Left forelimb (tissue), 1 donor: ENCODE results near the gene SLC26A6.

Experiments
- DNase-seq: peaks from one replicate; pipeline ENCODE4 v3.0.0-alpha.2; 2018; ENCODE audit warnings: low spot score

SLC26A6 gene

GRCh38 chr3:48599077-48599501 lies 36.2 kb downstream of the SLC26A6 start:
- DNase-seq = no peak

DNA sequence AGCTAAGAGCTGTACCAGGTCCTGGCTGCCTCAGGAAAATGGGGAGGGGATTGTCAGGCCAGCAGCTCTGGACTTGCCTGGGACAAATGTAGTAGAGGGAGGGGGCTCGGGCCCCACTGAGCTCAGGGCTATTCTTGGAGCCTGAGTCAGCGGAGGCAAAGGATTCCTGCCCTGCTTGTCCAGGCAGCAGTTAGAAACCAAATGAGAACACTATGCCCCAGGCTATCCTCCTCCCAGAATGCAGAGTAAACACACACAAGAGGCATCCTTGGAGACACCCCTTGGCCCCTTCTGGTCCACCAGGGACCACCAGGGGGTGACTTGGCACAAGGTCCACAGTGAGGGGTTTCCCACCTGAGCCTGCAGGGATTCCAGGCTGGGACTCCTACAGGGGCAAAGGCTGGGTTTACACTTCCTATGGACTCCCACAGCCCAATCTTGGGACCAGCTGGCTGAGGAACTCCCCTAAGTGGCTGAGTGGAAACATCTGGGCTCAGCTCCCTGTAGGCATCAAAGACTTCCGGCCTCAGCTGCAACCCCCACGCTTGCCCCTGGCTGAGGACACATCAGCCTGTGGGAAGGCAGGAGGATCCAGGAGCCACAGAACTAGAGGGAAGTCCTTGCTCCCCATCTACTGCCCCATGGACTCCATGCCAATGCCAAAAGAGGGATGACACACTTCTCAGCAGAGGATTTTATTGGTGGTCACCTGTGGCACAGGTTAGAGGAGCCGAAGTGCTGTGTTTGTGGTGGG lies 36.8 kb downstream of the SLC26A6 start:
- DNase-seq = no peak

GRCh38 chr3:48597408-48597800 lies 37.9 kb downstream of the SLC26A6 start:
- no peak for DNase-seq

DNA sequence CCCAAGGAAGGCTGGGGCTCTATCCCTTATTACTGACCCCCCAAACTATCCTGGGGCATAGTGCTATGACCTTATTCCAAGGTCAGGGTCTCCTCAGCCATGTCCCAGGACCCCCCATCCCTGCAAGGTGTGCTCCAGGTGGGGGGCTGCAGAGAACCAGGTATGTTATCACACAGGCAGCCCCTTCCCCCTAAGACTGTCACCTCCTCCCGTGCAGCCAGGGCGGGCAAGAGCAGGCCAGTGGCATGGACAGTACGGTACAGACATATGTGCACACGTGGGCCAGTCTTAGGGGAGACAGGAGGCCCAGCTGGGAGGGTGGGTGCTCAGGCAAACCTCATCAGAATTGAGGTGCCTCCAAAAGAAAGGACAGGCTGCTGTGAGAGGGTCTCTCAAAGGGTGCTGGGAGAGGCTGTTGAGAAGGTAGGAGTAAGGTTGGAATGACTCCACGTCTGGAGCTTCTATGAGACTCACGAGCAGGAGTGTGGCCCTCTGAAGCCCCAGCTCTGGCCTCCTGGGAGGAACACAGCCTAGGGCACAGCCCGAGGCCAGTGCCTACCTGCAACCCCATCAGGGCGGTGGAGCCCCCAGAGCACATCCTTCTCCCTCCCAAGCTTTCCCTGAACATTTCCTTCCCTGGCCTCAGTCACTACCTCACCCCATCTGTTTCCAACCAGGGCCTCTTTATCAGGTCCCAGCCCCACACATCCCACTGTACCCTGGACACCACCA lies 38.4 kb downstream of the SLC26A6 start:
- no peak for DNase-seq

DNA sequence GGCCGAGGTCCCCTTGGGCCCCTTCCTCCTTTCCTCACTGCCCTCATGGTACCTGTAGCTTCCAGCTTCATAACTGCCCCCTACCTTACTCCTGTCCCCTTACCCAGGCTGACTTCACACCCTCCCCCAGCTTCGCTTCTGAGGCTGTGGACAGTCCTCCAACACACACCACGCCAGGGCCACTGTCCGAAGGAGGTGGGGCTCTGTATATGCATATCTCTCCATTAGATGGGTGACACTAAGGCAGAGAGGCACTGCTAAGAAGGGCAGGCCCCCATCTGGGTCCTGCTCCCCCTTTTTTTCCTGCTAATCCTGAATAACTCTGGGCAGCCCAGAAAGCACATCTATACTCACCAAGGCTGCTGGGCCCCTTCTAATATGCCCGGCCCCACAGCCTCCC lies 39.1 kb downstream of the SLC26A6 start:
- DNase-seq = no peak

DNA sequence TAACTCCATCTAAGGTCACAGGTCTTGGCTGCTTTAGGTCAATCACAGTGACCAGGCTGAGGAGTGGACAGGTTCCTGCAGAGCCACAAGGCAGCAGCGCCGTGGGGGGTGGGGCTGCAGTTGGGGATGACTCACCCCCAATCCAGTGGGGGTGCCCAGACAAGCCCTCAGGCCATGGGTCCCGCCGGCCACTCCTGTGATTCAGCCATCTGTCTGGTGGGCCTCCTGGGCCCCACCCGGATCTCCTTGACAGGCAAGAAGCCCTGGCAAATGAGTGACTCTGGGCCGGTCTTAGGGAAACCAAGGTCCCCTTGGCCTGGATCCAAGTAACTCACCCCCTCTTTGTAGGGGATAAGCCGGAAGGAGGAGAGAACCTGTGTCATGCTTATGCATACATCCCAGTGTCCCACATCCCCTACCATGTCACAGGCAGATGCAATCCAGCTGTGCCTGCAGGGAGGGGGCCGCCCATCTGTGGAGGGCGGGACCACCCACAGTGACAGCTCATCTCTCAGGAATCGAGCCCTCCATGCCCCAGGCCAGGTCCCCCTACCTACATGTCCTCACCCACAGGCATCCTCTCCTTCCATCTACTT lies 39.6 kb downstream of the SLC26A6 start:
- DNase-seq = no peak

DNA sequence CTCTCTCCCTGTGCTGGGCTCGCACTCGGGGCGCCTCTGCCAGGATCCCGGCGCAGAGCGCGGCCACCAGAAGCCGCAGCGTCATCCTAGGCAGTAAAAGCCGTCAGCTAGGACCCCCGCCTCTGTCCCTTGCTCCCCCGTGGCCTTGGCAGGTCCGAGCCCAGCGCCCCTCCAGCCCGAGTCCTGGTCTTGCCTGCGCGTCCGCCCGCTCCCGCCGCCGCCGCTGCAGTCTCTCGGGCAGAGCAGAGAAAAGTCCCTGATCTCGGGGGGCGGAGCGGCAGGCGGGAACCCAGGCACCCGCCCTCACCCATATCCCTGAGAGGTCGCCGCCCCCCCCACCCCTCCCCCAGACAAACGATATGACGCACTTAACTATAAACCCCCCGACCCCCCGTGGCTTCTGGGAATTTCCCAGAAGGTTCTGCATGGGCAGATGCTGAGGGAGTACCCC lies 40.2 kb downstream of the SLC26A6 start, which contains the start of gene COL7A1:
Gene COL7A1, minus strand, starts transcription at position 255 of the 451 bp plus-strand sequence. Its CDS starts 170 bp downstream, at position 85.
- no peak for DNase-seq

- DNase-seq = no peak
Measured at GRCh38 chr3:48594417-48595049, 40.7 kb downstream of the SLC26A6 start.

DNA sequence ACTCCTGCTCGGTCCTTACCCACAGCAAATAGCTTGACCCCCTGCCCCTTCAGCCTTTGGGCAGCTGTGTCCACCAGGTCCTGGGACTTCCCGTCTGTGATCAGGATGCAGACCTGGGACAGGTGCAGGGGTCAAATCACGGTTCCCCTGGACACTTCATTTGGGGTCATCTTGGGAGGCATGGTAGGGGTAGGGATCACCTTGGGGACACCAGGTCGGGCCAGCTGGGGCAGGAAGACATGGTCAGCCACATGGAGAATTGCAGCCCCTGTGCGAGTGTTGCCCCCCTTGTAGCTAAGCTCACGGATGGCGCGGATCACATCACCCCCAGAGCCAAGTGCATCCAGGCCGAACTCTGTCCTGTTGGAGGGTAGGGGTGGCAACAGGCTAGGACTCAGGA lies 41.9 kb downstream of the SLC26A6 start:
- no peak for DNase-seq

DNA sequence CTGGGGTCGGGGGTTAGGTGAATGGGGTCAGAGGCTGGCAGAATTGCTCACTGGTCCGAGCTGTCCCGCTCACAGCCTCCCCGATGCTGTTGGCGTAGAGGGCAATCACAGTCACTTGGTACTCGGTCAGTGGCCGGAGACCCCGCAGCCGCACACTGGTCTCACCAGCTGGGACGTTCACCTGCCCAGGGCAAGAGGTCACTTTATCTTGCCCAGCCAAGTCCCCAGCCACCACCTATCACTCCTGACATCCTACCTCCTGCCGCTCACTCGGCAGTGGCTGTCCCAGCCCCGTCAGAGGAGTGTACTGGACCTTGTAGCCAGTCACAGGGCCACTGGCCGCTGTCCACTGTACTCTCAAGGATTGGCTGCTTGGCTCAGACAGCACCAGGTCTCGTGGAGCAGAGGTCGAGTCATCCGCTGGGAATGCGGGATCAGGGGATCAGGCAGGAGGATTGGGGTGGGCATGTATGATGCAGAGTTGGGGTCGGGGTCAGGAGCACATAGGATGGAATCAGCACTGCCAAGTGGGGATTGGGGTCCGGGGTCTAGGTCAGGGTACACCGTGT lies 42.7 kb downstream of the SLC26A6 start:
- DNase-seq = no peak

- no peak for DNase-seq
Measured at GRCh38 chr3:48591886-48592518, 43.3 kb downstream of the SLC26A6 start.

DNA sequence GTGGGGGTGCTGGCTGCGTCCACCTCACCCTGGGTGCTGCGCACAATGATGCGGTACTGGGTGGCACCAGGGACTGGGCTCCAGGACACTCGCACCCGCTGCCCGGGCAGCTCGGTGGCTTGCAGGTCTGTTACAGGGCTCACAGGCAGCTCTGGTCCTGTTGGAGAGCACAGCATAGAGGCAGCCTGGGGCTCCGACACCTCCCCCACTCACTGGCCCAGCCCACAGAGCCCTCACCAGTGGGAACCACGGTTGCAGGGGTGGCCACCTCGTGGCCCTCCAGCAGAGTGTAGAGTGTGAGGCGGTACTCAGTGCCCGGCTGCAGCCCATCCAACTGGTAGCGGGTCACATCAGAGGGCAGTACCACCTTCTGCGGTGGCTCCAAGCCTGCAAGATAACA lies 43.8 kb downstream of the SLC26A6 start:
- no peak for DNase-seq

DNA sequence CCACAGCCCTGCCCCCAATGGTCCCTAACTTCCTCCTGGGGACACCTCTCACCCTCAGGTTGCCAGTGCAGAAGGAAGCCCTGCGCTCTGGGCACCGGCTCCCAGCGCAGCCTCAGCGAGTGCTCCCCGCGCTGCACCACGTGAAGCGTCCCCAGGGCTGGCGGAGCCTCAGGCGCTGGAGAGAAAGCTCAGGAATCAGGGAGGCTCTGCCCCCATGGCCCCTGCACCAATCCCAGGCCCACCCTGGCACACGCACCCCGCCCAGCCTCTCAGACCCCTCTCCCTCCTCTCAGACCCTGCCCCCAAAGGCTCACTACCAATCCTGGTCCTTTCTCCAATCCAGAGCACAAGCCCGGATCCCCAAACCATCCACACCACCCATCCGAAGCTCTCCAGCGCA lies 47.0 kb downstream of the SLC26A6 start:
- no peak for DNase-seq

GRCh38 chr3:48587686-48588085 lies 47.6 kb downstream of the SLC26A6 start:
- no peak for DNase-seq

GRCh38 chr3:48585411-48585810 lies 49.9 kb downstream of the SLC26A6 start:
- DNase-seq = no peak

GRCh38 chr3:48584836-48585235 lies 50.4 kb downstream of the SLC26A6 start:
- no peak for DNase-seq

- no peak for DNase-seq
Measured at GRCh38 chr3:48581621-48582481, 53.4 kb downstream of the SLC26A6 start.

GRCh38 chr3:48576647-48577046 lies 58.6 kb downstream of the SLC26A6 start:
- DNase-seq = no peak
